Measurements from ENCODE around the gene PGGT1B. TPM values are rescaled to one million over a fixed set of nuclear protein-coding genes. Genes with fewer than 3 reads are reported as not detected.

Gene PGGT1B
- total RNA-seq, 1 experiment from 2014 or later: 59.7 TPM

DNA sequence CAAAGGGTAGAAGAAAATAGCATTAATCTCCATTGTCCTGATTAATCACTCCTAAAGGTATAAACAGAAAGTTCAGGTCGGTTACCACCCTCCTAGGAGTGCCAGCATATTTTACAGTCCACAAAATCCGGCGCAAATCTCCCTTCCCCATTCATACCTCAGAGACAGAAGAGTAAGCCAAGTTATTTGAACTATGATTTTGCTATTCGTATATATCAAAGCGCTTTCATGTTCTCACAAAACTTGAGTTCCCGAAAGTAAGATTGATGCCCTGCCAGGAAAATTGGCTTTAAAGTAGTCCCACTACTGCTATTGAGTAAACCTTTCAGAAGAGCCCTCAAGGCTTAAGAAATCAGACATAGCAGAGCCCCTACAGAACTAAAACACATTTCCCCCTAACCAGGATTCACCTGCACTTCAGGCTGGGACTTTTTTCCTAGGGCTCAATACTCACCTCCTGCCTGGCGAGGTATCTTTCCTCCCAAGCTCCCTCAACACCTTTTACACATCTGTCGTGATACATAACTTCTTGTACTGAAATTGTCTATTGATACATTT lies 71.1 kb downstream of the PGGT1B start:
- no CpG with 5 or more reads among the region's 8 CpGs for WGBS (ENCODE audit: extremely low coverage, insufficient read length, low lambda C conversion rate)
- TF ChIP-seq, protein P1, sequence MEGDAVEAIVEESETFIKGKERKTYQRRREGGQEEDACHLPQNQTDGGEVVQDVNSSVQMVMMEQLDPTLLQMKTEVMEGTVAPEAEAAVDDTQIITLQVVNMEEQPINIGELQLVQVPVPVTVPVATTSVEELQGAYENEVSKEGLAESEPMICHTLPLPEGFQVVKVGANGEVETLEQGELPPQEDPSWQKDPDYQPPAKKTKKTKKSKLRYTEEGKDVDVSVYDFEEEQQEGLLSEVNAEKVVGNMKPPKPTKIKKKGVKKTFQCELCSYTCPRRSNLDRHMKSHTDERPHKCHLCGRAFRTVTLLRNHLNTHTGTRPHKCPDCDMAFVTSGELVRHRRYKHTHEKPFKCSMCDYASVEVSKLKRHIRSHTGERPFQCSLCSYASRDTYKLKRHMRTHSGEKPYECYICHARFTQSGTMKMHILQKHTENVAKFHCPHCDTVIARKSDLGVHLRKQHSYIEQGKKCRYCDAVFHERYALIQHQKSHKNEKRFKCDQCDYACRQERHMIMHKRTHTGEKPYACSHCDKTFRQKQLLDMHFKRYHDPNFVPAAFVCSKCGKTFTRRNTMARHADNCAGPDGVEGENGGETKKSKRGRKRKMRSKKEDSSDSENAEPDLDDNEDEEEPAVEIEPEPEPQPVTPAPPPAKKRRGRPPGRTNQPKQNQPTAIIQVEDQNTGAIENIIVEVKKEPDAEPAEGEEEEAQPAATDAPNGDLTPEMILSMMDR (conservative IDR thresholded peaks at IDR 0.05): no peak
- Histone ChIP-seq H4K91ac (ENCODE audit: insufficient read length, low read depth, low read length) (no peak overlapping the region), H3K56ac (ENCODE audit: insufficient read length, low read depth, low read length) (no peak overlapping the region), H3K23me2 (ENCODE audit: insufficient read length, low read depth, low read length, poor library complexity, severe bottlenecking) (no peaks in the 10 kb centered on the region), H3K27me3 (ENCODE audit: insufficient read depth, low read length) (no peaks in the 10 kb centered on the region), H2BK5ac (ENCODE audit: insufficient read length, low read length) (no peak overlapping the region), H3K9me3 (ENCODE audit: control insufficient read depth, low read depth, low read length) (no peaks in the 10 kb centered on the region), H3K4me1 (ENCODE audit: insufficient read depth, low read length) (peaks cover 2% of the 10 kb centered on the region; the same call in 1 of the 2 replicates), H2AFZ (ENCODE audit: low read length) (no peak overlapping the region), H3K18ac (ENCODE audit: insufficient read length, low read depth, low read length) (no peak overlapping the region), H2BK12ac (ENCODE audit: insufficient read length, low read depth, low read length) (no peak overlapping the region), H3K4ac (ENCODE audit: low read depth, low read length) (no peak overlapping the region), H3K14ac (ENCODE audit: insufficient read depth, low read length) (no peak overlapping the region), H4K8ac (replicated peaks; ENCODE audit: insufficient read length, low read depth, low read length) (no peak overlapping the region), H2BK120ac (ENCODE audit: low read depth, low read length, poor library complexity, severe bottlenecking) (no peak overlapping the region), H3T11ph (ENCODE audit: low read length) (no peak overlapping the region), H3K4me2 (ENCODE audit: insufficient read depth, insufficient read length, low read length) (no peak overlapping the region), H3K9ac (ENCODE audit: extremely low read depth, insufficient read length, low read length) (no peak overlapping the region), H4K5ac (ENCODE audit: insufficient read length, low read depth, low read length) (no peak overlapping the region), H3K23ac (ENCODE audit: insufficient read length, low read depth, low read length) (no peak overlapping the region), H3K79me2 (ENCODE audit: insufficient read depth, low read length) (no peaks in the 10 kb centered on the region), H4K20me1 (ENCODE audit: control insufficient read depth, insufficient read depth, insufficient read length) (no peaks in the 10 kb centered on the region), H2BK15ac (ENCODE audit: low read depth, low read length) (no peak overlapping the region), H2AK5ac (ENCODE audit: insufficient read length, low read length) (no peak overlapping the region), H2BK20ac (ENCODE audit: low read depth, low read length, poor library complexity, severe bottlenecking) (no peak overlapping the region), H3K27ac (ENCODE audit: insufficient read length, low read depth, low read length) (no peak overlapping the region), H3K79me1 (ENCODE audit: insufficient read depth, low read depth, low read length, poor library complexity, severe bottlenecking) (no peaks in the 10 kb centered on the region)
- Mint-ChIP-seq H3K4me3 (no peak overlapping the region), H3K36me3 (ENCODE audit: insufficient read depth in 1 of 3, low read depth in 3 of 3) (no peaks in the 10 kb centered on the region), H3K27ac (no peak overlapping the region), H3K4me1 (peaks cover 16 to 18% of the 10 kb centered on the region in 2 experiments), H3K9me3 (no peaks in the 10 kb centered on the region), H3K27me3 (ENCODE audit: low read depth) (no peaks in the 10 kb centered on the region; the same call in 1 of the 2 replicates)
- no peak for DNase-seq
